WTC11 (cell line): ENCODE measurements around the gene CCDC191. TPM values are rescaled to one million over a fixed set of nuclear protein-coding genes. Genes with fewer than 3 reads are reported as not detected.

ENCODE experiments used
- ATAC-seq: fragments of 200-7000 bp; cut with Tn5 transposase; 2 replicates; pipeline ENCODE4 v1.10.0; 2021; ENCODE audit warnings: mild to moderate bottlenecking, moderate library complexity
- CTCF ChIA-PET: fragments of 300-600 bp; sonication (Branson Sonifier 250); formaldehyde crosslinking; loops from one replicate; lab custom pipeline; 2021; ENCODE audit warnings: antibody characterized with exemption; lab: Charles Lee
- POLR2A ChIA-PET: fragments of 350-600 bp; sonication (Branson Sonifier 250); formaldehyde crosslinking; loops from one replicate; lab custom pipeline; 2021; ENCODE audit warnings: antibody characterized with exemption; lab: Charles Lee
- DNase-seq: peaks from one replicate; pipeline ENCODE4 v3.0.0; 2021; ENCODE audit warnings: low spot score
- H3K27ac Mint-ChIP-seq: 2 replicates; pipeline ENCODE4 v1.8.0; 2021; ENCODE audit warnings: mixed read lengths
- H3K27me3 Mint-ChIP-seq: 2 replicates; pipeline ENCODE4 v1.8.0; 2021; ENCODE audit warnings: low read depth, mild to moderate bottlenecking, moderate library complexity, mixed read lengths
- H3K36me3 Mint-ChIP-seq: 2 replicates; pipeline ENCODE4 v1.8.0; 2021; ENCODE audit warnings: mixed read lengths
- H3K4me1 Mint-ChIP-seq: 2 replicates; pipeline ENCODE4 v1.8.0; 2022; ENCODE audit warnings: mixed read lengths
- H3K4me3 Mint-ChIP-seq: 2 replicates; pipeline ENCODE4 v1.8.0; 2021; ENCODE audit warnings: mild to moderate bottlenecking, moderate library complexity, mixed read lengths
- H3K9me3 Mint-ChIP-seq: 2 replicates; pipeline ENCODE4 v1.8.0; 2021; ENCODE audit warnings: mixed read lengths
- ATF2 ChIP-seq: sonication (generic); formaldehyde crosslinking; IDR thresholded peaks from 2 replicates; pipeline ENCODE4 v1.8.1; 2022; ENCODE audit warnings: low read depth, missing genetic modification reagents, borderline replicate concordance
- ATF6 ChIP-seq: sonication (generic); formaldehyde crosslinking; IDR thresholded peaks from 2 replicates; pipeline ENCODE4 v1.8.1; 2023; ENCODE audit warnings: mild to moderate bottlenecking, missing genetic modification reagents
- ESRRA ChIP-seq: sonication (generic); formaldehyde crosslinking; IDR thresholded peaks from 2 replicates; pipeline ENCODE4 v1.8.1; 2022; ENCODE audit warnings: mild to moderate bottlenecking, missing genetic modification reagents, borderline replicate concordance
- GTF2I ChIP-seq: fragments of 250-450 bp; sonication (Bioruptor Pico); conservative IDR thresholded peaks from 2 replicates; pipeline ENCODE4 v1.4.0; 2021; ENCODE audit warnings: mild to moderate bottlenecking
- HMGA2 ChIP-seq: fragments of 250-450 bp; sonication (Bioruptor Pico); IDR thresholded peaks from 2 replicates; pipeline ENCODE4 v1.4.0; 2021; ENCODE audit warnings: mild to moderate bottlenecking, moderate library complexity
- IRF1 ChIP-seq: sonication (generic); formaldehyde crosslinking; IDR thresholded peaks from 2 replicates; pipeline ENCODE4 v1.8.0; 2023; ENCODE audit warnings: missing genetic modification reagents
- KAT7 ChIP-seq: sonication (generic); formaldehyde crosslinking; IDR thresholded peaks from 2 replicates; pipeline ENCODE4 v1.8.1; 2023; ENCODE audit warnings: missing genetic modification reagents, mild to moderate bottlenecking, borderline replicate concordance
- MAX ChIP-seq: sonication (generic); formaldehyde crosslinking; IDR thresholded peaks from 2 replicates; pipeline ENCODE4 v1.8.0; 2022; ENCODE audit warnings: mild to moderate bottlenecking, missing genetic modification reagents
- NFE2L1 ChIP-seq: sonication (generic); formaldehyde crosslinking; IDR thresholded peaks from 2 replicates; pipeline ENCODE4 v1.8.1; 2023; ENCODE audit warnings: missing genetic modification reagents
- NFYB ChIP-seq: sonication (generic); formaldehyde crosslinking; conservative IDR thresholded peaks from 2 replicates; pipeline ENCODE4 v1.8.0; 2022; ENCODE audit warnings: low read depth, missing genetic modification reagents
- STAT6 ChIP-seq: sonication (generic); formaldehyde crosslinking; conservative IDR thresholded peaks from 2 replicates; pipeline ENCODE4 v1.8.1; 2023; ENCODE audit warnings: mild to moderate bottlenecking, low read depth, missing genetic modification reagents, moderate library complexity
- TCF7 ChIP-seq: sonication (generic); formaldehyde crosslinking; IDR thresholded peaks from 2 replicates; pipeline ENCODE4 v1.8.0; 2022; ENCODE audit warnings: mild to moderate bottlenecking, low read depth, missing genetic modification reagents, moderate library complexity
- USF2 ChIP-seq: sonication (generic); formaldehyde crosslinking; IDR thresholded peaks from 2 replicates; pipeline ENCODE4 v1.8.1; 2023; ENCODE audit warnings: mild to moderate bottlenecking, missing genetic modification reagents, moderate library complexity
- ZNF423 ChIP-seq: fragments of 250-450 bp; sonication (Bioruptor Pico); IDR thresholded peaks from 2 replicates; pipeline ENCODE4 v2.1.2; 2022; ENCODE audit warnings: mild to moderate bottlenecking, moderate library complexity
- total RNA-seq: library from RNA; stranded (reverse); gene quantifications from 3 replicates; pipeline ENCODE4 v1.2.3, GENCODE V29; 2021

CCDC191 gene
- total RNA-seq, 1 experiment from 2014 or later, result 1.6 TPM

- TF ChIP-seq ATF2 (no peak), NFYB (CRISPR knock-in tag) (no peak), NFE2L1 (no peak), MAX (CRISPR knock-in tag) (no peak), KAT7 (no peak)
Observed at GRCh38 chr3:113985541-113985940, 70.8 kb downstream of the CCDC191 start (continued).

- ChIA-PET POLR2A (no interaction called here), CTCF (no interaction called here)
- no peaks in the 10 kb centered on the region for H3K36me3 Mint-ChIP-seq
- H3K4me1 Mint-ChIP-seq, result 0 out of 2 replicates have a peak, but pooled peaks cover 4% of the 10 kb centered on the region
- no peak for DNase-seq
- ATAC-seq, result no peak
- H3K27ac Mint-ChIP-seq, result no peak overlapping the region
- no peaks in the 10 kb centered on the region for H3K27me3 Mint-ChIP-seq
- H3K4me3 Mint-ChIP-seq, result no peak overlapping the region
- peaks cover 14% of the 10 kb centered on the region for H3K9me3 Mint-ChIP-seq
- no peak for TF ChIP-seq ATF2
- TF ChIP-seq TCF7 (CRISPR knock-in tag), result no peak
- TF ChIP-seq STAT6, result no peak
- TF ChIP-seq ESRRA (CRISPR knock-in tag), result no peak
- no peak for TF ChIP-seq ATF6
- no peak for TF ChIP-seq HMGA2 (CRISPR knock-in tag)
Observed at GRCh38 chr3:113983544-113983943, 72.8 kb downstream of the CCDC191 start.

- no peak for DNase-seq
- POLR2A ChIA-PET, result no interaction called here
- no peaks in the 10 kb centered on the region for H3K27me3 Mint-ChIP-seq
- CTCF ChIA-PET, result interaction anchor here (0.6 kb wide), 1 partner anchor 13 kb away, joined by 3 read pairs; no protein-coding TSS in a partner anchor
- TF ChIP-seq ATF2 (no peak), ZNF423 (CRISPR knock-in tag) (no peak), GTF2I (CRISPR knock-in tag) (no peak), ATF6 (no peak), IRF1 (CRISPR knock-in tag) (no peak), USF2 (CRISPR knock-in tag) (no peak)
- peaks cover 12% of the 10 kb centered on the region for H3K9me3 Mint-ChIP-seq
- no peaks in the 10 kb centered on the region for H3K36me3 Mint-ChIP-seq
- 0 out of 2 replicates have a peak, but pooled peaks cover 4% of the 10 kb centered on the region for H3K4me1 Mint-ChIP-seq
- ATAC-seq, result no peak
- no peak overlapping the region for H3K27ac Mint-ChIP-seq
- no peak overlapping the region for H3K4me3 Mint-ChIP-seq
Observed at GRCh38 chr3:113981803-113982202, 74.5 kb downstream of the CCDC191 start.
